ENCODE results near the gene DSCAM. TPM values are rescaled to one million over a fixed set of nuclear protein-coding genes. Genes with fewer than 3 reads are reported as not detected.

DSCAM gene
- polyA plus RNA-seq, 3 donors = not detected

DNA sequence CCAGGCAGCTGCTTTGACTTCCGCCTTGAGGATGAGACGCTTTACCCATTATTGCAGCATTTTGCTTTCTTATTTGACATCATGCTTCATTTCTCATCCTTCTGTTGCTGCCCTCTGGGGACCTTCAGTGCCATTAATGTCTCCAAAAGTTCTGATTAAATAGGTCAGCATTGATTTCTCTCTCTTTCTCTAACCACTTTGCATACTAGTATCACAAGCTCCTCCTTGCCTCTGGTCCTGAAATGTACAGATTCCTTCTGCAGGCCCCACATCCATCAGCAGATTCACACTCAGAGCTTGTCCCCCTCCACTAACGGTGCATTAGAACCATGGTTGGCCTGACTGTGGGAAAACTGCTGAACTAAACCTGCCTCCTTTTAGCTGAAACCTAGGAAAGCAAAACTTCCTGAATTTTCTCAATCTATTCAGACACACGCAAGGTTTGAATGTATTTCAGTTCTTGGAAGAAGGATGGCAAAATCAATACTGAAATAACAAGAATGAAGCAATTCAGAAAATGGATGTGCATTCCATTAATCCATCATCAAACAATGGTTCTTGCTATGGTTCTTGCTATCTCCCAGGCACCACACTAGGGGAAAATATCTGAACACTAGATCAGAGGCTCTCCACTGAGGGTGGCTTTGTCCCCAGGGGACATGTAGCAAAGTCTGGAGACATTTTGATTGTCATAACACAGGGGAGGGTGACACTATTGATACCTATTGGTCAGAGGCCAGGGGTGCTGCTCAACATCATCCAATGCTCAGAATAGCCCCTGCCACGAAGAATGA, 825.2 kb downstream of the DSCAM start:
- no peak for TF ChIP-seq CTCF (IDR thresholded peaks at IDR 0.05)
- Mint-ChIP-seq H3K9me3 (peaks cover 4 to 24% (median 7%) of the 10 kb centered on the region in 7 donors), H3K4me1 (no peaks in the 10 kb centered on the region)

GRCh38 chr21:40020651-40021050, 826.3 kb downstream of the DSCAM start:
- no peak for TF ChIP-seq CTCF (IDR thresholded peaks at IDR 0.05)
- intact Hi-C loops (cut with micrococcal nuclease) = no loop called here
- no peaks in the 10 kb centered on the region for H3K4me1 Mint-ChIP-seq
- Histone ChIP-seq H3K4me2 (replicated peaks; ENCODE audit: extremely low read depth, low read length, poor library complexity, severe bottlenecking) (no peak overlapping the region), H3K9ac (ENCODE audit: insufficient read depth, low read length, poor library complexity, severe bottlenecking) (no peak overlapping the region), H3K4me3 (replicated peaks in 1 of 3; ENCODE audit: low read depth in 2 of 3, low read length in 3 of 3) (no peak overlapping the region), H3K27me3 (ENCODE audit: control insufficient read depth in 2 of 2, insufficient read depth in 2 of 2, low read length in 2 of 2) (no peaks in the 10 kb centered on the region), H3K79me2 (ENCODE audit: insufficient read depth, low read length) (no peaks in the 10 kb centered on the region), H2AFZ (ENCODE audit: insufficient read depth, low read depth, low read length, poor library complexity, severe bottlenecking) (no peak overlapping the region), H4K20me1 (ENCODE audit: insufficient read depth, low read length) (no peaks in the 10 kb centered on the region), H3K36me3 (replicated peaks in 1 of 2; ENCODE audit: control insufficient read depth in 1 of 2, insufficient read depth in 2 of 2, low read length in 2 of 2) (no peaks in the 10 kb centered on the region), H3K27ac (ENCODE audit: low read depth in 1 of 2, low read length in 2 of 2) (no peak overlapping the region), H3K9me3 (replicated peaks in 1 of 2; ENCODE audit: control insufficient read depth in 1 of 2, insufficient read depth in 1 of 2, low read length in 2 of 2) (peaks cover 7 to 10% of the 10 kb centered on the region in 2 donors), H3K4me1 (ENCODE audit: control insufficient read depth in 1 of 2, insufficient read depth in 2 of 2, low read length in 2 of 2) (no peaks in the 10 kb centered on the region)
- no peak for DNase-seq
- H3K4me3 Mint-ChIP-seq = no peak overlapping the region
- H3K27me3 Mint-ChIP-seq (ENCODE audit: low read depth in 3 of 3) = no peaks in the 10 kb centered on the region
- H3K9me3 Mint-ChIP-seq = peaks cover 4 to 27% (median 9%) of the 10 kb centered on the region in 7 donors
- no peak overlapping the region for H3K27ac Mint-ChIP-seq
- WGBS (ENCODE audit: insufficient coverage) = 90% methylated on average over 3 of the region's 3 CpGs
- H3K36me3 Mint-ChIP-seq = no peaks in the 10 kb centered on the region

More for the DNA sequence above, 825.2 kb downstream of the DSCAM start:
- H3K4me1 ChIP-seq (ENCODE audit: control insufficient read depth in 1 of 2, insufficient read depth in 2 of 2, low read length in 2 of 2) = no peaks in the 10 kb centered on the region
- peaks cover 5 to 7% of the 10 kb centered on the region in 2 donors for H3K9me3 ChIP-seq (replicated peaks in 1 of 2; ENCODE audit: control insufficient read depth in 1 of 2, insufficient read depth in 1 of 2, low read length in 2 of 2)
- no peaks in the 10 kb centered on the region for H3K79me2 ChIP-seq (ENCODE audit: insufficient read depth, low read length)
- Mint-ChIP-seq H3K36me3 (no peaks in the 10 kb centered on the region), H3K4me3 (no peak overlapping the region), H3K27ac (no peak overlapping the region), H3K27me3 (ENCODE audit: low read depth in 3 of 3) (no peaks in the 10 kb centered on the region)
- intact Hi-C loops (cut with micrococcal nuclease) = no loop called here
- H2AFZ ChIP-seq (ENCODE audit: insufficient read depth, low read depth, low read length, poor library complexity, severe bottlenecking) = no peak overlapping the region
- no peaks in the 10 kb centered on the region for H3K27me3 ChIP-seq (ENCODE audit: control insufficient read depth in 2 of 2, insufficient read depth in 2 of 2, low read length in 2 of 2)
- 52% methylated on average over 2 of the region's 5 CpGs for WGBS (ENCODE audit: insufficient coverage)
- H3K4me2 ChIP-seq (replicated peaks; ENCODE audit: extremely low read depth, low read length, poor library complexity, severe bottlenecking) = no peak overlapping the region
- no peaks in the 10 kb centered on the region for H3K36me3 ChIP-seq (replicated peaks in 1 of 2; ENCODE audit: control insufficient read depth in 1 of 2, insufficient read depth in 2 of 2, low read length in 2 of 2)
- H3K9ac ChIP-seq (ENCODE audit: insufficient read depth, low read length, poor library complexity, severe bottlenecking) = no peak overlapping the region
- DNase-seq = no peak
- no peak overlapping the region for H3K27ac ChIP-seq (ENCODE audit: low read depth in 1 of 2, low read length in 2 of 2)
- no peak overlapping the region for H3K4me3 ChIP-seq (replicated peaks in 1 of 3; ENCODE audit: low read depth in 2 of 3, low read length in 3 of 3)
- H4K20me1 ChIP-seq (ENCODE audit: insufficient read depth, low read length) = no peaks in the 10 kb centered on the region
